Upper lobe of left lung (tissue), 4 donors: ENCODE results near the gene AGFG2.
"Not testable (repeated sequence)": the region's sequence is repeated elsewhere in the genome, so short reads cannot be mapped to it uniquely, and the experiment has no call there.

Experiments used
- CTCF ChIP-seq, 6 experiments: fragments of 450-650 bp in 4 of 6; fragments of 200-600 bp in 2 of 6; sonication (generic) in 2 of 6; IDR thresholded peaks; one replicate each; pipeline ENCODE4 v1.5.1; 2016 to 2019; ENCODE audit warnings: antibody characterized with exemption in 6 of 6
- EP300 ChIP-seq, 4 donors: sonication (generic); formaldehyde crosslinking; IDR thresholded peaks; one replicate each; pipeline ENCODE4 v1.5.1; 2017; ENCODE audit warnings: antibody characterized with exemption in 4 of 4, control low read depth in 2 of 4
- POLR2A ChIP-seq, 4 donors: fragments of 450-650 bp; IDR thresholded peaks; one replicate each; pipeline ENCODE4 v1.5.1; 2016 to 2017; ENCODE audit warnings: antibody characterized with exemption in 4 of 4, mild to moderate bottlenecking in 2 of 4
- POLR2AphosphoS5 ChIP-seq, 2 donors: sonication (generic); formaldehyde crosslinking; IDR thresholded peaks; one replicate each; pipeline ENCODE4 v1.5.1; 2017; ENCODE audit warnings: antibody characterized with exemption in 2 of 2

- not testable (repeated sequence) for TF ChIP-seq CTCF, POLR2A, POLR2AphosphoS5, EP300 (IDR thresholded peaks at IDR 0.05)
Measured at GRCh38 chr7:100535982-100536381, 3.0 kb upstream of the AGFG2 start.
